ENCODE results near the gene LKAAEAR1. TPM values are rescaled to one million over a fixed set of nuclear protein-coding genes. Genes with fewer than 3 reads are reported as not detected.
A peak's percentile ranks its signal among the peaks of the same experiment; 100 is the strongest.

LKAAEAR1 gene
- total and polyA plus RNA-seq, 9 of the 15 experiments (the other 6 are each of a cell fraction or from before 2014, with no cell fraction given), result not detected

DNA sequence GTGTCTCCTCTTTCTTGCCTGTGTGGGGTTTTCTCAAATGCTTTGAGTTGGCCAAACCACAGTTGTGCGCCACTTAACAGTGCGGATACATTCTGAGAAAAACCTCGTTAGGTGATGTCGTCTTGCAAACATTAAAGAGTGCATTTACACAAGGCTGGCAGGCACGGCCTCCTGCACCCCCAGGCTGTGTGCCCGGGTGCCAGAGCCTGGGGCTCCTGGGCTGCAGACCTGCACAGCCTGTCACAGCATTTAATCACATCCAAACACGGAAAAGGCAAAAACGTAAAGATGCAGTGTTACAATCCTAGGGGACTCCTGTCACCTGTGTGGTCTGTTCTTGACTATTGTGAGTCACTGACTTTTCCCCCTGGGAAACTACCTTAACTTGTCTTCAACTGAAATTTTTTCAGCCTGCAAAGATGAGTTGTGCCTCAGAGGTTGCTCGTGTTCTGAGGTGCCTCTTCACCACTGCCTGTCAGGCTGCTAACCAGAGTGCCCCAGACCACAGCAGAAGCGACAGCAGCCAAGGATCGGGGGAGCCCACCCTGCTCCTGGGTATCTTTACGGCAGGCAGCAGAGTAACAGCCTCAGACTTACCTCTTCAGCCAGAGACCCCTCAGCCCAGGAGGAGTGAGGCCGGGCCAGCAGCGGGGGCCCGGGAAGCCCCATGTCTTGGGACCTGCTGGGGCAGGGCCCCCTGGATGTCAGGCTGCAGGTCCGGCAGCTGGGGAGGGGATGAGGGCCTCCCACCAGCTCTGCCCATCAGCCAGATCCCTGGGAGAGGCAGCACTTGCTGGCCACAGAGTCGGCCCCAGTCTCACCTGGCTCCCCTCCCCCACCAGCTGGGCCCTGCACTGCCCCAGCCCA is 48.9 kb downstream of the LKAAEAR1 start:
- Histone ChIP-seq H3K9me3 (replicated peaks; ENCODE audit: control insufficient read depth, insufficient read depth, low read depth, low read length) (no peaks in the 10 kb centered on the region), H3K4me3 (no peak overlapping the region), H4K20me1 (replicated peaks; ENCODE audit: control insufficient read depth, insufficient read depth, low read length) (no peaks in the 10 kb centered on the region), H3K27ac (ENCODE audit: extremely low read depth, low read depth, low read length) (no peak overlapping the region), H3K27me3 (ENCODE audit: control insufficient read depth in 2 of 2, insufficient read depth in 2 of 2, low read length in 2 of 2) (no peaks in the 10 kb centered on the region), H3K36me3 (ENCODE audit: control insufficient read depth, insufficient read depth, low read length) (peaks cover 45% of the 10 kb centered on the region; the same call in 2 of the 3 replicates), H2AFZ (ENCODE audit: low read depth, low read length) (no peak overlapping the region), H3K4me1 (replicated peaks in 1 of 2; ENCODE audit: control insufficient read depth in 2 of 2, insufficient read depth in 2 of 2, low read length in 2 of 2) (peaks cover 25 to 65% of the 10 kb centered on the region in 2 experiments), H3K9me1 (ENCODE audit: control insufficient read depth, insufficient read depth, low read length) (peaks cover 3% of the 10 kb centered on the region), H3K4me2 (ENCODE audit: insufficient read depth, low read length) (no peak overlapping the region), H3K9ac (ENCODE audit: insufficient read depth in 1 of 2, low read depth in 2 of 2, low read length in 2 of 2) (peak overlapping the region in 1 of 2 experiments; percentile 87; a peak in 2 of 4 replicates), H3K79me2 (ENCODE audit: control insufficient read depth, insufficient read depth, low read length) (no peaks in the 10 kb centered on the region)
- WGBS (ENCODE audit: insufficient coverage, low coverage, missing lambda C conversion rate), result 83% methylated on average over 11 of the region's 17 CpGs
- ATAC-seq, result no peak
- intact Hi-C loops (cut with micrococcal nuclease) (loop anchor here (5.0 kb wide), 2 partner anchors 87 to 498 kb away; partner anchors contain the start of gene PTK6), in situ Hi-C loops (cut with MboI) (no loop called here)
- TF ChIP-seq, protein P1, sequence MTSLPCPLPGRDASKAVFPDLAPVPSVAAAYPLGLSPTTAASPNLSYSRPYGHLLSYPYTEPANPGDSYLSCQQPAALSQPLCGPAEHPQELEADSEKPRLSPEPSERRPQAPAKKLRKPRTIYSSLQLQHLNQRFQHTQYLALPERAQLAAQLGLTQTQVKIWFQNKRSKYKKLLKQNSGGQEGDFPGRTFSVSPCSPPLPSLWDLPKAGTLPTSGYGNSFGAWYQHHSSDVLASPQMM (CRISPR knock-in tag; IDR thresholded peaks at IDR 0.05), result no peak
- TF ChIP-seq ZNF431 (CRISPR knock-in tag; IDR thresholded peaks at IDR 0.05) (no peak), PML (IDR thresholded peaks at IDR 0.05; ENCODE audit: low read length) (no peak), FOXM1 (IDR thresholded peaks at IDR 0.05; ENCODE audit: low read depth) (no peak), FOXM1 (CRISPR knock-in tag; IDR thresholded peaks at IDR 0.05; ENCODE audit: low read depth) (no peak), ZNF644 (tag; IDR thresholded peaks at IDR 0.05; ENCODE audit: low read depth) (no peak), LEF1 (IDR thresholded peaks at IDR 0.05) (no peak), WHSC1 (IDR thresholded peaks at IDR 0.05; ENCODE audit: low read length) (no peak), ZKSCAN1 (IDR thresholded peaks at IDR 0.05; ENCODE audit: low read depth, low read length) (no peak), TEAD1 (CRISPR knock-in tag; IDR thresholded peaks at IDR 0.05) (no peak), RBBP5 (IDR thresholded peaks at IDR 0.05; ENCODE audit: borderline replicate concordance, insufficient read depth, low read length, poor library complexity, severe bottlenecking) (no peak), LCOR (CRISPR knock-in tag; IDR thresholded peaks at IDR 0.05) (no peak), ZNF668 (CRISPR knock-in tag; IDR thresholded peaks at IDR 0.05) (no peak), POLR2G (IDR thresholded peaks at IDR 0.05; ENCODE audit: low read depth, low read length) (no peak; the same call in none of the 2 replicates), JUN (IDR thresholded peaks at IDR 0.05; ENCODE audit: borderline replicate concordance, low read depth, low read length) (no peak), JUN (CRISPR knock-in tag; IDR thresholded peaks at IDR 0.05; ENCODE audit: borderline replicate concordance) (no peak), MEF2A (IDR thresholded peaks at IDR 0.05; ENCODE audit: control insufficient read depth, low read depth, low read length) (no peak)
- TF ChIP-seq, protein P2, sequence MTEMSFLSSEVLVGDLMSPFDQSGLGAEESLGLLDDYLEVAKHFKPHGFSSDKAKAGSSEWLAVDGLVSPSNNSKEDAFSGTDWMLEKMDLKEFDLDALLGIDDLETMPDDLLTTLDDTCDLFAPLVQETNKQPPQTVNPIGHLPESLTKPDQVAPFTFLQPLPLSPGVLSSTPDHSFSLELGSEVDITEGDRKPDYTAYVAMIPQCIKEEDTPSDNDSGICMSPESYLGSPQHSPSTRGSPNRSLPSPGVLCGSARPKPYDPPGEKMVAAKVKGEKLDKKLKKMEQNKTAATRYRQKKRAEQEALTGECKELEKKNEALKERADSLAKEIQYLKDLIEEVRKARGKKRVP (CRISPR knock-in tag; IDR thresholded peaks at IDR 0.05), result no peak
- ChIA-PET POLR2A (interaction anchor here (0.7 kb wide), 1 partner anchor 12 kb away, joined by 3 read pairs; no protein-coding TSS in a partner anchor), CTCF (ENCODE audit: low intra/inter-chr PET ratio) (no interaction called here)
- no peak for DNase-seq (ENCODE audit: extremely low read depth in 1 of 4, low spot score in 3 of 4)
- BruUV-seq (replicated peaks), result no TSS peak
- FAIRE-seq, result peak; percentile 32

Data from K562 (cell line).